K562 (cell line): Measurements from ENCODE around the gene ARID4B. TPM values are rescaled to one million over a fixed set of nuclear protein-coding genes. Genes with fewer than 3 reads are reported as not detected.
"Not testable (repeated sequence)": the region's sequence is repeated elsewhere in the genome, so short reads cannot be mapped to it uniquely, and the experiment has no call there.

Experiments used
- ATAC-seq: fragments of 200-7000 bp; cut with Tn5 transposase; 3 replicates; pipeline ENCODE4 v1.9.1; 2020; ENCODE audit warnings: moderate library complexity
- BruUV-seq: library from RNA; stranded (reverse); fragments of 400-500 nt; replicated peaks from 2 replicates; lab custom pipeline; 2021; lab: Mats Ljungman, UMichigan
- CTCF ChIA-PET: fragments of 300-600 bp; formaldehyde crosslinking; extraction: SDS; loops from one replicate; lab custom pipeline; 2021; ENCODE audit warnings: low intra/inter-chr PET ratio; lab: Yijun Ruan, JAX
- POLR2A ChIA-PET: fragments of 300-600, 350-650 bp; sonication (Branson Sonifier 250); formaldehyde crosslinking; extraction: SDS; loops from one replicate; lab custom pipeline; 2021; ENCODE audit warnings: antibody characterized with exemption, inconsistent platforms; lab: Yijun Ruan, JAX
- DNase-seq, 4 experiments: peaks; one replicate each; pipeline versions ENCODE4 v3.0.0 to v3.0.0-alpha.2; 2011 to 2018; ENCODE audit warnings: low spot score in 3 of 4, mixed read lengths in 3 of 4; ENCODE audit errors: extremely low read depth in 1 of 4
- FAIRE-seq: peaks from 2 replicates; lab custom pipeline; 2011; peaks lifted over from hg19 to GRCh38; lab: Jason Lieb, UNC
- H2AFZ ChIP-seq: 2 replicates; pipeline ENCODE4 v1.6.0; 2011; ENCODE audit warnings: low read depth, low read length, control low read depth, inconsistent platforms
- H3K27ac ChIP-seq: fragments of 200-600 bp; 3 replicates; pipeline ENCODE4 v1.8.0; 2011; ENCODE audit warnings: low read depth, mild to moderate bottlenecking, control low read depth, inconsistent platforms, low read length, moderate library complexity, mixed read lengths; ENCODE audit errors: extremely low read depth
- H3K27me3 ChIP-seq, 2 experiments: fragments of 300-600 bp in 1 of 2; 2 replicates in 1 of 2; 3 replicates in 1 of 2; pipeline versions ENCODE4 v1.6.0 to v1.8.0; 2011; ENCODE audit warnings: inconsistent platforms in 2 of 2, low read length in 2 of 2, mild to moderate bottlenecking in 1 of 2, mixed read lengths in 1 of 2, moderate library complexity in 1 of 2; ENCODE audit not compliant: control insufficient read depth in 2 of 2, insufficient read depth in 2 of 2
- H3K36me3 ChIP-seq: fragments of 300-600 bp; 3 replicates; pipeline ENCODE4 v1.8.0; 2011; ENCODE audit warnings: mild to moderate bottlenecking, low read length, inconsistent platforms; ENCODE audit not compliant: control insufficient read depth, insufficient read depth
- H3K4me1 ChIP-seq, 2 experiments: fragments of 200-600 bp in 1 of 2; replicated peaks in 1 of 2; 2 replicates in 1 of 2; 3 replicates in 1 of 2; pipeline versions ENCODE4 v1.5.1 to v1.8.0; 2011; ENCODE audit warnings: inconsistent platforms in 2 of 2, low read length in 2 of 2, mild to moderate bottlenecking in 1 of 2, mixed read lengths in 1 of 2, moderate library complexity in 1 of 2; ENCODE audit not compliant: control insufficient read depth in 2 of 2, insufficient read depth in 2 of 2
- H3K4me2 ChIP-seq: 2 replicates; pipeline ENCODE4 v1.6.1; 2011; ENCODE audit warnings: low read length, control low read depth, inconsistent platforms, mixed read lengths; ENCODE audit not compliant: insufficient read depth
- H3K4me3 ChIP-seq: fragments of 200-600 bp; sonication (generic), shearing (Covaris generic); 2 replicates; pipeline ENCODE4 v1.5.1; 2016; ENCODE audit warnings: control low read depth, inconsistent platforms
- H3K79me2 ChIP-seq: fragments of 200-600 bp; 3 replicates; pipeline ENCODE4 v1.8.0; 2011; ENCODE audit warnings: low read length, inconsistent platforms; ENCODE audit not compliant: control insufficient read depth, insufficient read depth
- H3K9ac ChIP-seq, 2 experiments: 2 replicates each; pipeline versions ENCODE4 v1.6.0 to v1.6.1; 2011; ENCODE audit warnings: low read depth in 2 of 2, low read length in 2 of 2, control low read depth in 1 of 2, inconsistent platforms in 1 of 2, mild to moderate bottlenecking in 1 of 2, mixed read lengths in 1 of 2; ENCODE audit not compliant: insufficient read depth in 1 of 2
- H3K9me1 ChIP-seq: one replicate; pipeline ENCODE4 v1.6.0; 2011; ENCODE audit warnings: inconsistent platforms, mild to moderate bottlenecking, low read length, moderate library complexity; ENCODE audit not compliant: control insufficient read depth, insufficient read depth
- H3K9me3 ChIP-seq: replicated peaks from 2 replicates; pipeline ENCODE4 v1.5.1; 2011; ENCODE audit warnings: low read depth, low read length, inconsistent platforms; ENCODE audit not compliant: control insufficient read depth, insufficient read depth
- H4K20me1 ChIP-seq: replicated peaks from 2 replicates; pipeline ENCODE4 v1.6.1; 2011; ENCODE audit warnings: low read length, inconsistent platforms, mixed read lengths; ENCODE audit not compliant: control insufficient read depth, insufficient read depth
- WGBS: fragments of 100-300 bp; shearing (Covaris generic); methylation state at CpG from one replicate; pipeline ENCODE4 v1.1.6; 2016; ENCODE audit warnings: low coverage, mixed read lengths; ENCODE audit not compliant: insufficient coverage; ENCODE audit errors: missing lambda C conversion rate; 5-methylcytosine and 5-hydroxymethylcytosine counted together
- in situ Hi-C: fragments of 300-500 bp; cut with MboI; formaldehyde crosslinking; loops from 4 replicates; pipeline ENCODE4 v1.15.0; 2018; ENCODE audit warnings: inconsistent platforms, mixed read lengths
- intact Hi-C: fragments of 100-400 bp; cut with micrococcal nuclease; formaldehyde crosslinking; loops from 2 replicates; pipeline ENCODE4 v1.14.2; 2022
- polyA plus RNA-seq, 8 experiments: library from polyadenylated mRNA; depleted of rRNA in 4 of 8; stranded (reverse) in 5 of 8; unstranded in 3 of 8; fragments of >200 nt; fragmentation: Nextera tagmentation in 2 of 8; fragmentation: Illumina TruSeq in 1 of 8; extraction: Ambion mirVana in 2 of 8; extraction: Trizol in 1 of 8; gene quantifications; 2 replicates each; pipeline versions ENCODE4 v1.2.1 to v1.2.3, GENCODE V29; 2011 to 2014; ENCODE audit warnings: inconsistent platforms in 1 of 8, missing spikeins in 1 of 8
- total RNA-seq, 7 experiments: library from RNA; depleted of rRNA in 6 of 7; stranded (reverse); fragments of >200 nt in 6 of 7; fragmentation: Illumina TruSeq in 2 of 7; extraction: Trizol in 2 of 7; gene quantifications; 2 replicates each; pipeline versions ENCODE4 v1.2.1 to v1.2.3, GENCODE V29; 2011 to 2021; ENCODE audit warnings: low replicate concordance in 1 of 7
- TF ChIP-seq, protein P1 (sequence below): fragments of 450-650 bp; IDR thresholded peaks from 2 replicates; pipeline ENCODE4 v1.6.1; 2016; ENCODE audit warnings: mild to moderate bottlenecking
- TF ChIP-seq, protein P2 (sequence below): sonication (generic); formaldehyde crosslinking; IDR thresholded peaks from 2 replicates; pipeline ENCODE4 v1.8.1; 2023; ENCODE audit warnings: mild to moderate bottlenecking, missing genetic modification reagents

Gene ARID4B
- total and polyA plus RNA-seq, 9 of the 15 experiments (the other 6 are each of a cell fraction or from before 2014, with no cell fraction given), result 8.4 to 38.9 (median 18.5) TPM

DNA sequence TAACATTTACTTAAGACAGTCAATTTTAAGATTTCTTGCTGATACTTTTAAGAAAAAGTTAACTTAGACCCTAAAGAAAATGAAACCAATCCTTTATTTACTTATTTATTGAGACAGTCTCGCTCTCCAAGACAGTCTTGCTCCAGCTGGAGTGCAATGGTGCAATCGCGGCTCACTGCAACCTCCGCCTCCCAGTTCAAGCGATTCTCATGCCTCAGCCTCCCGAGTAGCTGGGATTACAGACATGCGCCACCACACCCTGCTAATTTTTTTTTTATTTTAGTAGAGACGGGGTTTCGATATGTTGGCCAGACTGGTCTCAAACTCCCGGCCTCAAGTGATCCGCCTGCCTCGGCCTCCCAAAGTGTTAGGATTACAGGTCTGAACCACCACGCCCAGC, 44.3 kb downstream of the ARID4B start:
- peaks cover 98% of the 10 kb centered on the region for H3K79me2 ChIP-seq
- H3K4me2 ChIP-seq, CTCF ChIA-PET, H2AFZ ChIP-seq, in situ Hi-C loops, H3K9ac ChIP-seq, BruUV-seq, H3K36me3 ChIP-seq, FAIRE-seq, ATAC-seq, DNase-seq, H3K27me3 ChIP-seq, H3K27ac ChIP-seq, H3K4me3 ChIP-seq, H3K9me1 ChIP-seq, intact Hi-C loops, H3K9me3 ChIP-seq: not testable (repeated sequence)
- peaks cover 25% of the 10 kb centered on the region for H4K20me1 ChIP-seq
- peaks cover 16 to 27% of the 10 kb centered on the region in 2 experiments for H3K4me1 ChIP-seq
- POLR2A ChIA-PET, result interaction anchor here (0.8 to 1.0 kb wide), 2 partner anchors 11 to 13 kb away, joined by 3 read pairs; no protein-coding TSS in a partner anchor
- WGBS, result 95% methylated on average over 13 of the region's 13 CpGs
- TF ChIP-seq, protein P1, sequence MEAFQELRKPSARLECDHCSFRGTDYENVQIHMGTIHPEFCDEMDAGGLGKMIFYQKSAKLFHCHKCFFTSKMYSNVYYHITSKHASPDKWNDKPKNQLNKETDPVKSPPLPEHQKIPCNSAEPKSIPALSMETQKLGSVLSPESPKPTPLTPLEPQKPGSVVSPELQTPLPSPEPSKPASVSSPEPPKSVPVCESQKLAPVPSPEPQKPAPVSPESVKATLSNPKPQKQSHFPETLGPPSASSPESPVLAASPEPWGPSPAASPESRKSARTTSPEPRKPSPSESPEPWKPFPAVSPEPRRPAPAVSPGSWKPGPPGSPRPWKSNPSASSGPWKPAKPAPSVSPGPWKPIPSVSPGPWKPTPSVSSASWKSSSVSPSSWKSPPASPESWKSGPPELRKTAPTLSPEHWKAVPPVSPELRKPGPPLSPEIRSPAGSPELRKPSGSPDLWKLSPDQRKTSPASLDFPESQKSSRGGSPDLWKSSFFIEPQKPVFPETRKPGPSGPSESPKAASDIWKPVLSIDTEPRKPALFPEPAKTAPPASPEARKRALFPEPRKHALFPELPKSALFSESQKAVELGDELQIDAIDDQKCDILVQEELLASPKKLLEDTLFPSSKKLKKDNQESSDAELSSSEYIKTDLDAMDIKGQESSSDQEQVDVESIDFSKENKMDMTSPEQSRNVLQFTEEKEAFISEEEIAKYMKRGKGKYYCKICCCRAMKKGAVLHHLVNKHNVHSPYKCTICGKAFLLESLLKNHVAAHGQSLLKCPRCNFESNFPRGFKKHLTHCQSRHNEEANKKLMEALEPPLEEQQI, result peak; percentile 60; the same call in 1 of the 2 replicates
- TF ChIP-seq, protein P2, sequence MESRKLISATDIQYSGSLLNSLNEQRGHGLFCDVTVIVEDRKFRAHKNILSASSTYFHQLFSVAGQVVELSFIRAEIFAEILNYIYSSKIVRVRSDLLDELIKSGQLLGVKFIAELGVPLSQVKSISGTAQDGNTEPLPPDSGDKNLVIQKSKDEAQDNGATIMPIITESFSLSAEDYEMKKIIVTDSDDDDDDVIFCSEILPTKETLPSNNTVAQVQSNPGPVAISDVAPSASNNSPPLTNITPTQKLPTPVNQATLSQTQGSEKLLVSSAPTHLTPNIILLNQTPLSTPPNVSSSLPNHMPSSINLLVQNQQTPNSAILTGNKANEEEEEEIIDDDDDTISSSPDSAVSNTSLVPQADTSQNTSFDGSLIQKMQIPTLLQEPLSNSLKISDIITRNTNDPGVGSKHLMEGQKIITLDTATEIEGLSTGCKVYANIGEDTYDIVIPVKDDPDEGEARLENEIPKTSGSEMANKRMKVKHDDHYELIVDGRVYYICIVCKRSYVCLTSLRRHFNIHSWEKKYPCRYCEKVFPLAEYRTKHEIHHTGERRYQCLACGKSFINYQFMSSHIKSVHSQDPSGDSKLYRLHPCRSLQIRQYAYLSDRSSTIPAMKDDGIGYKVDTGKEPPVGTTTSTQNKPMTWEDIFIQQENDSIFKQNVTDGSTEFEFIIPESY, result peak; percentile 92
